H1 (cell line): ENCODE measurements around the gene ARHGEF16. TPM values are rescaled to one million over a fixed set of nuclear protein-coding genes. Genes with fewer than 3 reads are reported as not detected.

Source experiments
- CTCF ChIA-PET: fragments of 300-600 bp; sonication (Branson Sonifier 250); formaldehyde crosslinking; loops from one replicate; lab custom pipeline; 2021; ENCODE audit not compliant: partially characterized antibody; lab: Charles Lee
- POLR2A ChIA-PET: fragments of 300-600 bp; sonication (Branson Sonifier 250); formaldehyde crosslinking; loops from one replicate; lab custom pipeline; 2021; ENCODE audit warnings: inconsistent platforms; ENCODE audit not compliant: partially characterized antibody; lab: Charles Lee
- DNase-seq, 2 experiments: peaks; one replicate each; pipeline versions ENCODE4 v3.0.0 to v3.0.0-alpha.2; 2010 to 2022; ENCODE audit warnings: low spot score in 2 of 2, low read depth in 1 of 2, mixed read lengths in 1 of 2
- FAIRE-seq: peaks from 2 replicates; lab custom pipeline; 2011; peaks lifted over from hg19 to GRCh38; lab: Jason Lieb, UNC
- H2AFZ ChIP-seq: 2 replicates; pipeline ENCODE4 v1.8.1; 2012; ENCODE audit warnings: low read length, inconsistent platforms
- H2AK5ac ChIP-seq: 2 replicates; pipeline ENCODE4 v1.6.1; 2013; ENCODE audit warnings: low read depth, low read length
- H2BK120ac ChIP-seq: replicated peaks from 2 replicates; pipeline ENCODE3; 2013; ENCODE audit warnings: low read depth, low read length, inconsistent platforms
- H2BK12ac ChIP-seq: 2 replicates; pipeline ENCODE4 v1.6.1; 2013; ENCODE audit warnings: low read depth, low read length
- H2BK15ac ChIP-seq: 2 replicates; pipeline ENCODE4 v1.6.1; 2013; ENCODE audit warnings: low read length
- H2BK20ac ChIP-seq: 2 replicates; pipeline ENCODE4 v1.6.1; 2013; ENCODE audit warnings: low read length
- H2BK5ac ChIP-seq: 2 replicates; pipeline ENCODE4 v1.6.1; 2013; ENCODE audit warnings: low read depth, low read length
- H3K14ac ChIP-seq: 2 replicates; pipeline ENCODE4 v1.6.1; 2013; ENCODE audit warnings: inconsistent platforms; ENCODE audit not compliant: insufficient read length
- H3K18ac ChIP-seq: 2 replicates; pipeline ENCODE4 v1.6.1; 2013; ENCODE audit warnings: low read length; ENCODE audit errors: extremely low read depth
- H3K23ac ChIP-seq: 2 replicates; pipeline ENCODE4 v1.6.1; 2013; ENCODE audit warnings: inconsistent platforms; ENCODE audit not compliant: insufficient read length
- H3K23me2 ChIP-seq: 2 replicates; pipeline ENCODE4 v1.6.1; 2013; ENCODE audit warnings: low read depth, low read length
- H3K27ac ChIP-seq: 2 replicates; pipeline ENCODE4 v1.6.1; 2011; ENCODE audit warnings: low read depth, low read length, inconsistent platforms
- H3K27me3 ChIP-seq, 4 experiments: replicated peaks in 1 of 4; 1 replicate in 1 of 4; 2 replicates in 3 of 4; pipeline versions ENCODE4 v1.6.1 to v1.8.1; 2011 to 2013; ENCODE audit warnings: low read length in 3 of 4, mild to moderate bottlenecking in 3 of 4, inconsistent platforms in 2 of 4, mixed read lengths in 2 of 4, moderate library complexity in 1 of 4; ENCODE audit not compliant: control insufficient read depth in 3 of 4, insufficient read depth in 3 of 4; ENCODE audit errors: extremely low read depth in 1 of 4
- H3K36me3 ChIP-seq, 4 experiments: 2 replicates each; pipeline versions ENCODE4 v1.6.1 to v1.8.1; 2011 to 2013; ENCODE audit warnings: mild to moderate bottlenecking in 4 of 4, low read length in 3 of 4, moderate library complexity in 2 of 4, control low read depth in 1 of 4, inconsistent platforms in 1 of 4; ENCODE audit not compliant: insufficient read depth in 4 of 4, control insufficient read depth in 2 of 4
- H3K4ac ChIP-seq: replicated peaks from 2 replicates; pipeline ENCODE3; 2013; ENCODE audit warnings: low read length, low read depth, mixed read lengths, inconsistent platforms; ENCODE audit not compliant: insufficient read length
- H3K4me1 ChIP-seq, 4 experiments: replicated peaks in 1 of 4; 1 replicate in 1 of 4; 2 replicates in 3 of 4; pipeline versions ENCODE4 v1.6.1 to v1.8.1; 2011 to 2013; ENCODE audit warnings: low read length in 3 of 4, inconsistent platforms in 2 of 4, mixed read lengths in 1 of 4; ENCODE audit not compliant: insufficient read depth in 4 of 4, control insufficient read depth in 3 of 4
- H3K4me2 ChIP-seq, 2 experiments: 2 replicates each; pipeline versions ENCODE4 v1.6.1 to v1.8.1; 2011 to 2013; ENCODE audit warnings: low read depth in 2 of 2, low read length in 2 of 2, control low read depth in 1 of 2, inconsistent platforms in 1 of 2, mild to moderate bottlenecking in 1 of 2; ENCODE audit not compliant: insufficient read depth in 1 of 2
- H3K4me3 ChIP-seq, 4 experiments: fragments of 200-600, 300-600 bp in 1 of 4; sonication (generic), shearing (Covaris generic), sonication (Bioruptor Twin) in 1 of 4; 2 replicates each; pipeline versions ENCODE4 v1.5.1 to v1.8.1; 2011 to 2016; ENCODE audit warnings: low read length in 4 of 4, low read depth in 3 of 4, control low read depth in 2 of 4, inconsistent platforms in 2 of 4, mild to moderate bottlenecking in 2 of 4, mixed read lengths in 1 of 4, moderate library complexity in 1 of 4; ENCODE audit not compliant: insufficient read depth in 2 of 4; ENCODE audit errors: extremely low read depth in 1 of 4
- H3K56ac ChIP-seq: replicated peaks from 2 replicates; pipeline ENCODE3; 2013; ENCODE audit warnings: low read depth, mild to moderate bottlenecking, mixed read lengths, low read length, inconsistent platforms; ENCODE audit not compliant: insufficient read length
- H3K79me1 ChIP-seq: 2 replicates; pipeline ENCODE4 v1.6.1; 2013; ENCODE audit warnings: low read depth, low read length, control low read depth
- H3K79me2 ChIP-seq, 2 experiments: 2 replicates each; pipeline versions ENCODE4 v1.6.1 to v1.8.1; 2012 to 2013; ENCODE audit warnings: low read length in 2 of 2, mild to moderate bottlenecking in 2 of 2, inconsistent platforms in 1 of 2; ENCODE audit not compliant: insufficient read depth in 2 of 2, control insufficient read depth in 1 of 2
- H3K9ac ChIP-seq, 4 experiments: replicated peaks in 1 of 4; 1 replicate in 1 of 4; 2 replicates in 3 of 4; pipeline versions ENCODE4 v1.6.1 to v1.8.1; 2011 to 2013; ENCODE audit warnings: low read depth in 3 of 4, low read length in 3 of 4, control low read depth in 2 of 4, mild to moderate bottlenecking in 2 of 4, moderate library complexity in 2 of 4, inconsistent platforms in 1 of 4; ENCODE audit errors: extremely low read depth in 1 of 4
- H3K9me3 ChIP-seq, 2 experiments: 2 replicates each; pipeline versions ENCODE4 v1.6.1 to v1.8.1; 2012 to 2013; ENCODE audit warnings: mild to moderate bottlenecking in 2 of 2, moderate library complexity in 2 of 2, control low read depth in 1 of 2, inconsistent platforms in 1 of 2, low read depth in 1 of 2, low read length in 1 of 2, mixed read lengths in 1 of 2; ENCODE audit not compliant: insufficient read depth in 2 of 2
- H4K20me1 ChIP-seq, 2 experiments: replicated peaks in 1 of 2; 2 replicates each; pipeline versions ENCODE3 to v1.8.1; 2011 to 2013; ENCODE audit warnings: inconsistent platforms in 2 of 2, low read length in 2 of 2, mild to moderate bottlenecking in 1 of 2; ENCODE audit not compliant: insufficient read depth in 2 of 2, control insufficient read depth in 1 of 2
- H4K5ac ChIP-seq: 2 replicates; pipeline ENCODE4 v1.6.1; 2013; ENCODE audit warnings: low read length, low read depth, mixed read lengths, inconsistent platforms; ENCODE audit not compliant: insufficient read length
- H4K8ac ChIP-seq: 2 replicates; pipeline ENCODE4 v1.8.0; 2013; ENCODE audit warnings: mild to moderate bottlenecking, moderate library complexity, low read length, inconsistent platforms; ENCODE audit not compliant: insufficient read depth; ENCODE audit errors: extremely low read depth
- H4K91ac ChIP-seq: replicated peaks from 2 replicates; pipeline ENCODE3; 2013; ENCODE audit warnings: low read length, mixed read lengths, inconsistent platforms; ENCODE audit not compliant: insufficient read length
- ASH2L ChIP-seq: fragments of 200-600, 300-600 bp; sonication (generic); IDR thresholded peaks from one replicate; pipeline ENCODE4 v1.7.1; 2017; ENCODE audit warnings: low read length
- CTBP2 ChIP-seq: IDR thresholded peaks from 2 replicates; pipeline ENCODE4 v1.7.0; 2011; ENCODE audit warnings: borderline replicate concordance, mild to moderate bottlenecking, moderate library complexity, mixed read lengths, low read length; ENCODE audit not compliant: insufficient read depth, insufficient read length
- HDAC2 ChIP-seq, 2 experiments: fragments of 300-600 bp in 1 of 2; sonication (generic) in 1 of 2; IDR thresholded peaks; 2 replicates each; pipeline ENCODE4 v1.6.1; 2011 to 2012; ENCODE audit warnings: low read depth in 2 of 2, low read length in 2 of 2, mild to moderate bottlenecking in 2 of 2, moderate library complexity in 2 of 2, borderline replicate concordance in 1 of 2, inconsistent platforms in 1 of 2
- WGBS, 2 experiments: shearing (Covaris generic) in 1 of 2; methylation state at CpG; one replicate each; pipeline versions ENCODE4 v1.1.6 to v1.1.7; 2013 to 2015; ENCODE audit warnings: low lambda C conversion rate in 2 of 2, mixed read lengths in 2 of 2, inconsistent platforms in 1 of 2, low coverage in 1 of 2, missing lambda C conversion rate in 1 of 2; ENCODE audit not compliant: insufficient replicate concordance in 2 of 2, insufficient coverage in 1 of 2, insufficient read length in 1 of 2; ENCODE audit errors: extremely low coverage in 1 of 2, missing lambda C conversion rate in 1 of 2; 5-methylcytosine and 5-hydroxymethylcytosine counted together
- polyA plus RNA-seq, 7 experiments: library from polyadenylated mRNA; depleted of rRNA in 3 of 7; stranded (reverse) in 5 of 7; unstranded in 2 of 7; fragments of >200 nt in 5 of 7; fragments of 200-250 nt in 2 of 7; gene quantifications; 1 replicate in 5 of 7; 2 replicates in 1 of 7; 4 replicates in 1 of 7; pipeline versions ENCODE4 v1.2.1 to v1.2.3, GENCODE V29; 2011 to 2013; ENCODE audit warnings: missing spikeins in 2 of 7, mixed read lengths in 2 of 7
- total RNA-seq: library from RNA; stranded (reverse); fragmentation: NEBNext Ultra II Directional; extraction: Animal tissue kit (Norgen Biotek cat#: 25700); gene quantifications from 2 replicates; pipeline ENCODE4 v1.2.1, GENCODE V29; 2021
- TF ChIP-seq, protein P1 (sequence below): IDR thresholded peaks from 2 replicates; pipeline ENCODE4 v1.6.1; 2012; ENCODE audit warnings: low read length, inconsistent platforms
- TF ChIP-seq, protein P2 (sequence below), 3 experiments: IDR thresholded peaks; 1 replicate in 2 of 3; 2 replicates in 1 of 3; pipeline versions ENCODE4 v1.5.1 to v1.6.1; 2011; ENCODE audit warnings: low read length in 3 of 3, mild to moderate bottlenecking in 3 of 3, inconsistent platforms in 2 of 3, low read depth in 1 of 3, moderate library complexity in 1 of 3; ENCODE audit not compliant: insufficient read depth in 1 of 3; ENCODE audit errors: control extremely low read depth in 1 of 3

ARHGEF16 gene
- total and polyA plus RNA-seq, 2 of the 8 experiments (the other 6 are each of a cell fraction or from before 2014, with no cell fraction given), result 18.3 to 20.7 TPM

DNA sequence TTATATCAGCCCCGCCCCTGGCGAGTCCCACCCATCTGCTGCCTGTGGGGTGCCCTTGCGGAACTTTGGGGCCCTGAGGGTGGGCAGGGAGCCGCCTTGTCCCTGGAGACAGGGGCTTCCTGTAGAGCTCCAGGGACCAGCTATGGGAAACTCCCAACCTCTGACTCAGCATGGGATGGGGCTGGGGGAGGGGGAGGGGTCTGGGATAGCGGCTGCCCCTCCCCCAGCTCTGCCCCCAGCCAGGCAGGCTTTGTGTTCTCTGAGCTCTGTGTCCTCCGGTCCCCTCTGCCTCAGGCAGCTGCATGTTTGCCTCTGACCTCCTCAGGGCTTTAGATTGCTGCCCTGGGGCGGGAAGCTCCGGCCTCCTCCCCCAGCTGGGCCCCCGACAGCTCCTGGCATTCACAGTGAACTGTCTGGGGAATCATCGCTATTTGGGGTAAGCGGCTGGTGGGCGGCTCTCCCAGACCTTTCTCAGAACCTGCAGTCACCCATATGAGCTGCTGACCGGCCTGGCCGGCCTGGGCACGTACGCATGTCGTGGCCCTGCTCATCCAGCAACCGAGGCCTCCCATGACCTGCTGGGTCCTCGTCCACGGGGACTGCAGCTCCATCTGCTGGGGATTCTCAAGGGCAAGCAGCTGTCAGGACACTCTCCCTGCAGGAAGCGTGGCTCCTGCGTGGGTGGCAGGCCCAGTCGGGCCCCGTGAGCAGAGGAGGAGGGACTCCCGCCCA lies 17.1 kb downstream of the ARHGEF16 start:
- Histone ChIP-seq H3K27me3 (no peaks in the 10 kb centered on the region), H3K4me3 (0 out of 8 replicates have a peak overlapping the region, but pooled peaks of 1 of the 4 experiments have one; percentile 11), H2BK5ac (peak overlapping the region; percentile 98), H3K18ac (peak overlapping the region; percentile 87), H2BK20ac (peak overlapping the region; percentile 97; the same call in 1 of the 2 replicates), H3K79me2 (no peaks in the 10 kb centered on the region), H3K14ac (no peak overlapping the region), H3K4me1 (peaks cover 0 to 22% (median 16%) of the 10 kb centered on the region in 4 experiments; a peak in 6 of 7 replicates), H4K8ac (peak overlapping the region; percentile 62), H4K5ac (peak overlapping the region; percentile 72), H3K9me3 (no peaks in the 10 kb centered on the region), H2BK15ac (peak overlapping the region; percentile 88; the same call in 1 of the 2 replicates), H3K4ac (peak overlapping the region; percentile 27), H3K27ac (peak overlapping the region; percentile 75), H3K23ac (no peak overlapping the region), H3K9ac (0 out of 7 replicates have a peak overlapping the region, but pooled peaks of 1 of the 4 experiments have one; percentile 24), H3K23me2 (peaks cover 5% of the 10 kb centered on the region; the same call in 1 of the 2 replicates), H2AFZ (no peak overlapping the region), H2BK12ac (peak overlapping the region; percentile 84; the same call in 1 of the 2 replicates), H3K56ac (no peak overlapping the region), H3K4me2 (peak overlapping the region; percentile 12 to 40; a peak in 3 of 4 replicates), H3K79me1 (no peaks in the 10 kb centered on the region; the same call in 1 of the 2 replicates), H2AK5ac (peak overlapping the region; percentile 66; the same call in 1 of the 2 replicates), H4K20me1 (peaks cover 0 to 9% of the 10 kb centered on the region in 2 experiments), H3K36me3 (peaks cover 0 to 14% (median 4%) of the 10 kb centered on the region in 4 experiments; a peak in 5 of 8 replicates), H4K91ac (peak overlapping the region; percentile 98), H2BK120ac (peak overlapping the region; percentile 98)
- DNase-seq (peak; percentile 73 to 74), FAIRE-seq (no peak)
- POLR2A ChIA-PET, result interaction anchor here (0.8 to 3.7 kb wide), 9 partner anchors 9 to 1242 kb away, joined by 3 to 26 read pairs (median 4); partner anchors contain the start of gene ARHGEF16
- 23% methylated on average over 14 of the region's 25 CpGs; no CpG with 5 or more reads in 1 of the 2 experiments for WGBS, 2 experiments
- CTCF ChIA-PET, result interaction anchor here (0.5 to 3.1 kb wide), 29 partner anchors 9 to 520 kb away, joined by 3 to 39 read pairs (median 6); no protein-coding TSS in a partner anchor
- TF ChIP-seq, protein P1, sequence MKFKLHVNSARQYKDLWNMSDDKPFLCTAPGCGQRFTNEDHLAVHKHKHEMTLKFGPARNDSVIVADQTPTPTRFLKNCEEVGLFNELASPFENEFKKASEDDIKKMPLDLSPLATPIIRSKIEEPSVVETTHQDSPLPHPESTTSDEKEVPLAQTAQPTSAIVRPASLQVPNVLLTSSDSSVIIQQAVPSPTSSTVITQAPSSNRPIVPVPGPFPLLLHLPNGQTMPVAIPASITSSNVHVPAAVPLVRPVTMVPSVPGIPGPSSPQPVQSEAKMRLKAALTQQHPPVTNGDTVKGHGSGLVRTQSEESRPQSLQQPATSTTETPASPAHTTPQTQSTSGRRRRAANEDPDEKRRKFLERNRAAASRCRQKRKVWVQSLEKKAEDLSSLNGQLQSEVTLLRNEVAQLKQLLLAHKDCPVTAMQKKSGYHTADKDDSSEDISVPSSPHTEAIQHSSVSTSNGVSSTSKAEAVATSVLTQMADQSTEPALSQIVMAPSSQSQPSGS, result no peak
- TF ChIP-seq HDAC2 (IDR thresholded peaks at IDR 0.05; ENCODE audit: borderline replicate concordance in 1 of 2, low read depth in 2 of 2, low read length in 2 of 2) (peak in 1 of 2 experiments; percentile 39; a peak in 1 of 4 replicates), ASH2L (peak; percentile 69), CTBP2 (no peak)
- TF ChIP-seq, protein P2, sequence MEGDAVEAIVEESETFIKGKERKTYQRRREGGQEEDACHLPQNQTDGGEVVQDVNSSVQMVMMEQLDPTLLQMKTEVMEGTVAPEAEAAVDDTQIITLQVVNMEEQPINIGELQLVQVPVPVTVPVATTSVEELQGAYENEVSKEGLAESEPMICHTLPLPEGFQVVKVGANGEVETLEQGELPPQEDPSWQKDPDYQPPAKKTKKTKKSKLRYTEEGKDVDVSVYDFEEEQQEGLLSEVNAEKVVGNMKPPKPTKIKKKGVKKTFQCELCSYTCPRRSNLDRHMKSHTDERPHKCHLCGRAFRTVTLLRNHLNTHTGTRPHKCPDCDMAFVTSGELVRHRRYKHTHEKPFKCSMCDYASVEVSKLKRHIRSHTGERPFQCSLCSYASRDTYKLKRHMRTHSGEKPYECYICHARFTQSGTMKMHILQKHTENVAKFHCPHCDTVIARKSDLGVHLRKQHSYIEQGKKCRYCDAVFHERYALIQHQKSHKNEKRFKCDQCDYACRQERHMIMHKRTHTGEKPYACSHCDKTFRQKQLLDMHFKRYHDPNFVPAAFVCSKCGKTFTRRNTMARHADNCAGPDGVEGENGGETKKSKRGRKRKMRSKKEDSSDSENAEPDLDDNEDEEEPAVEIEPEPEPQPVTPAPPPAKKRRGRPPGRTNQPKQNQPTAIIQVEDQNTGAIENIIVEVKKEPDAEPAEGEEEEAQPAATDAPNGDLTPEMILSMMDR (IDR thresholded peaks at IDR 0.05; ENCODE audit: control extremely low read depth in 1 of 3, insufficient read depth in 1 of 3, low read depth in 1 of 3, low read length in 3 of 3), result peak in 2 of 3 experiments; percentile 47 to 61; a peak in 3 of 4 replicates
